ENCODE measurements around the gene NEK6.

The NEK6 gene

GRCh38 chr9:124321935-124322334 is 64.2 kb downstream of the NEK6 start:
- DNase-seq (ENCODE audit: low spot score) = no peak

- no peak for DNase-seq (ENCODE audit: low spot score)
These were observed 65.1 kb downstream of the NEK6 start for GRCh38 chr9:124322618-124323432.

GRCh38 chr9:124323904-124324303 is 66.2 kb downstream of the NEK6 start:
- no peak for DNase-seq (ENCODE audit: low spot score)

- no peak for DNase-seq (ENCODE audit: low spot score)
These were observed 68.1 kb downstream of the NEK6 start for GRCh38 chr9:124325816-124326215.

- DNase-seq (ENCODE audit: low spot score) = no peak
These were observed 68.6 kb downstream of the NEK6 start for GRCh38 chr9:124326378-124326777.

- no peak for DNase-seq (ENCODE audit: low spot score)
These were observed 69.7 kb downstream of the NEK6 start for GRCh38 chr9:124327491-124327890.

- no peak for DNase-seq (ENCODE audit: low spot score)
These were observed 70.5 kb downstream of the NEK6 start for GRCh38 chr9:124328285-124328684.

GRCh38 chr9:124329206-124329792 is 71.5 kb downstream of the NEK6 start:
- DNase-seq (ENCODE audit: low spot score) = no peak

GRCh38 chr9:124330011-124330697 is 72.4 kb downstream of the NEK6 start:
- no peak for DNase-seq (ENCODE audit: low spot score)

- DNase-seq (ENCODE audit: low spot score) = no peak
These were observed 73.8 kb downstream of the NEK6 start for GRCh38 chr9:124331580-124331979.

- DNase-seq (ENCODE audit: low spot score) = peak; percentile 86
These were observed 74.8 kb downstream of the NEK6 start for GRCh38 chr9:124332361-124333202.

GRCh38 chr9:124333203-124333579 is 75.4 kb downstream of the NEK6 start:
- DNase-seq (ENCODE audit: low spot score) = no peak

- no peak for DNase-seq (ENCODE audit: low spot score)
These were observed 77.0 kb downstream of the NEK6 start for GRCh38 chr9:124334568-124335319.

GRCh38 chr9:124335320-124335707 is 77.6 kb downstream of the NEK6 start:
- no peak for DNase-seq (ENCODE audit: low spot score)

GRCh38 chr9:124337562-124337961 is 79.8 kb downstream of the NEK6 start:
- DNase-seq (ENCODE audit: low spot score) = no peak

GRCh38 chr9:124339603-124340146 is 81.9 kb downstream of the NEK6 start:
- DNase-seq (ENCODE audit: low spot score) = no peak

- DNase-seq (ENCODE audit: low spot score) = no peak
These were observed 82.7 kb downstream of the NEK6 start for GRCh38 chr9:124340219-124341069.

GRCh38 chr9:124341455-124342170 is 83.9 kb downstream of the NEK6 start:
- no peak for DNase-seq (ENCODE audit: low spot score)

GRCh38 chr9:124342402-124342775 is 84.6 kb downstream of the NEK6 start:
- DNase-seq (ENCODE audit: low spot score) = no peak

Data from left forelimb (tissue), 1 donor.